ENCODE results near the gene APOF.

Gene APOF

DNA sequence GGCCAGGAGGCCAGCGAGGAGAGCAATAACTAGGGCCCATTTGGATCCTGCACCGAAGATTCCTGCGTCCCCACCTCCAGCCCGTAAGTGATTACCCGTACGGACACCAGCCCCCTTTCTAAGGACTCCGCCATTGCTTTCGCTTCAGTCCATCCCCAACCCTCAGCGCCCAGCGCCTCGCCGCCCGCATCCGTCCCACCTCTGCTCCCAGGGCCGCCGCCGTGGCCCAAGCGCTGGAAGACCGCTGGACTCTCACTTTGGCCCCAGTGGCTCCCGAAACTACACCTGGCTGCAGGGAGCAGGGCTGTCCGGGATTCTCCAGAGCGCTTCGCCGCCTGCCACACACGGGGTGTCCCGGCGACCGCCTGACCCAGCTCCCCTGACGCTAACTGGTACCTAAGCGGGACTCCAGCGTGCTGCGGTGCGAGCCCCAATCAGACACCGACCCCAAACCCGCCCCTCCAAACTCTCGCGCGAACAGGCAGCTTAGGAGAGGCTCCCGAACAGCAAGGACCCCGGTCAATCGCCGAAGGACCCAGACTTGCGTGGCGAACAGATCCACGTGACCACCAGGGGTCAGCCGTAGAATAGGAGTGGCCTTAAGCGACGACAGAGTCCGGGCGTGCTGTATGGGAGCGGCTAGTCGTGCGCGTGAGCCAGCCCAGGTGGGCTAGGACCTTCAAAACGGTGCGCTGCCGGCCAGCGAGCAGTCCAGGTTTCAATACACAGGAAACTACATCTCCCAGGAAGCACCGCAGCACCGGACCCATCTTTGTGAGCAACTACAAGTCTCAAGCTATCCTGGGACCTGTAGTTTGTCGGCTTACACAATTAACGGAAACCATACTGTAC is 46.8 kb downstream of the APOF start, which contains the start of gene CNPY2 (continued):
- TF ChIP-seq, protein P1, sequence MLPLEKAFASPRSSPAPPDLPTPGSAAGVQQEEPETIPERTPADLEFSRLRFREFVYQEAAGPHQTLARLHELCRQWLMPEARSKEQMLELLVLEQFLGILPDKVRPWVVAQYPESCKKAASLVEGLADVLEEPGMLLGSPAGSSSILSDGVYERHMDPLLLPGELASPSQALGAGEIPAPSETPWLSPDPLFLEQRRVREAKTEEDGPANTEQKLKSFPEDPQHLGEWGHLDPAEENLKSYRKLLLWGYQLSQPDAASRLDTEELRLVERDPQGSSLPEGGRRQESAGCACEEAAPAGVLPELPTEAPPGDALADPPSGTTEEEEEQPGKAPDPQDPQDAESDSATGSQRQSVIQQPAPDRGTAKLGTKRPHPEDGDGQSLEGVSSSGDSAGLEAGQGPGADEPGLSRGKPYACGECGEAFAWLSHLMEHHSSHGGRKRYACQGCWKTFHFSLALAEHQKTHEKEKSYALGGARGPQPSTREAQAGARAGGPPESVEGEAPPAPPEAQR (tag by site-specific recombination; IDR thresholded peaks at IDR 0.05): no peak; the same call in 1 of the 2 replicates
- TF ChIP-seq ZNF132 (tag by site-specific recombination; IDR thresholded peaks at IDR 0.05; ENCODE audit: borderline replicate concordance) (no peak), ZBTB48 (tag by site-specific recombination; IDR thresholded peaks at IDR 0.05) (peak; percentile 79), ZNF664 (tag by site-specific recombination; IDR thresholded peaks at IDR 0.05) (peak; percentile 49; the same call in 1 of the 2 replicates), ZNF394 (tag by site-specific recombination; IDR thresholded peaks at IDR 0.05; ENCODE audit: borderline replicate concordance) (peak; percentile 42; the same call in 1 of the 2 replicates), ZNF514 (tag by site-specific recombination; IDR thresholded peaks at IDR 0.05) (no peak), HOXA7 (CRISPR knock-in tag; IDR thresholded peaks at IDR 0.05; ENCODE audit: borderline replicate concordance) (no peak), ZNF121 (tag by site-specific recombination; IDR thresholded peaks at IDR 0.05) (no peak), PRDM1 (tag by site-specific recombination; IDR thresholded peaks at IDR 0.05) (no peak), GLIS2 (tag by site-specific recombination; IDR thresholded peaks at IDR 0.05) (peak; percentile 48), ZNF501 (tag by site-specific recombination; IDR thresholded peaks at IDR 0.05) (peak; percentile 84; the same call in 1 of the 2 replicates), ZNF561 (tag by site-specific recombination; IDR thresholded peaks at IDR 0.05; ENCODE audit: borderline replicate concordance) (no peak; the same call in 1 of the 2 replicates), ZBTB7A (tag by site-specific recombination; IDR thresholded peaks at IDR 0.05; ENCODE audit: low read depth) (0 out of 2 replicates have a peak, but pooled peaks have one; percentile 16), ZNF404 (tag by site-specific recombination; IDR thresholded peaks at IDR 0.05) (no peak), ZNF48 (tag by site-specific recombination; IDR thresholded peaks at IDR 0.05) (no peak), ZNF560 (tag by site-specific recombination; IDR thresholded peaks at IDR 0.05; ENCODE audit: borderline replicate concordance) (no peak), ZNF629 (tag by site-specific recombination; IDR thresholded peaks at IDR 0.05) (peak; percentile 40), MYNN (tag by site-specific recombination; IDR thresholded peaks at IDR 0.05; ENCODE audit: borderline replicate concordance) (no peak), SCRT1 (tag by site-specific recombination; IDR thresholded peaks at IDR 0.05; ENCODE audit: borderline replicate concordance) (no peak), ZNF311 (tag by site-specific recombination; IDR thresholded peaks at IDR 0.05; ENCODE audit: borderline replicate concordance) (no peak), ZNF776 (tag by site-specific recombination; IDR thresholded peaks at IDR 0.05; ENCODE audit: borderline replicate concordance) (no peak), ZNF366 (tag by site-specific recombination; conservative IDR thresholded peaks at IDR 0.05) (no peak)
- TF ChIP-seq, protein P2, sequence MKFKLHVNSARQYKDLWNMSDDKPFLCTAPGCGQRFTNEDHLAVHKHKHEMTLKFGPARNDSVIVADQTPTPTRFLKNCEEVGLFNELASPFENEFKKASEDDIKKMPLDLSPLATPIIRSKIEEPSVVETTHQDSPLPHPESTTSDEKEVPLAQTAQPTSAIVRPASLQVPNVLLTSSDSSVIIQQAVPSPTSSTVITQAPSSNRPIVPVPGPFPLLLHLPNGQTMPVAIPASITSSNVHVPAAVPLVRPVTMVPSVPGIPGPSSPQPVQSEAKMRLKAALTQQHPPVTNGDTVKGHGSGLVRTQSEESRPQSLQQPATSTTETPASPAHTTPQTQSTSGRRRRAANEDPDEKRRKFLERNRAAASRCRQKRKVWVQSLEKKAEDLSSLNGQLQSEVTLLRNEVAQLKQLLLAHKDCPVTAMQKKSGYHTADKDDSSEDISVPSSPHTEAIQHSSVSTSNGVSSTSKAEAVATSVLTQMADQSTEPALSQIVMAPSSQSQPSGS (tag by site-specific recombination; IDR thresholded peaks at IDR 0.05; ENCODE audit: low read depth): no peak
- TF ChIP-seq, protein P3, sequence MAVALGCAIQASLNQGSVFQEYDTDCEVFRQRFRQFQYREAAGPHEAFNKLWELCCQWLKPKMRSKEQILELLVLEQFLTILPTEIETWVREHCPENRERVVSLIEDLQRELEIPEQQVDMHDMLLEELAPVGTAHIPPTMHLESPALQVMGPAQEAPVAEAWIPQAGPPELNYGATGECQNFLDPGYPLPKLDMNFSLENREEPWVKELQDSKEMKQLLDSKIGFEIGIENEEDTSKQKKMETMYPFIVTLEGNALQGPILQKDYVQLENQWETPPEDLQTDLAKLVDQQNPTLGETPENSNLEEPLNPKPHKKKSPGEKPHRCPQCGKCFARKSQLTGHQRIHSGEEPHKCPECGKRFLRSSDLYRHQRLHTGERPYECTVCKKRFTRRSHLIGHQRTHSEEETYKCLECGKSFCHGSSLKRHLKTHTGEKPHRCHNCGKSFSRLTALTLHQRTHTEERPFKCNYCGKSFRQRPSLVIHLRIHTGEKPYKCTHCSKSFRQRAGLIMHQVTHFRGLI (tag by site-specific recombination; IDR thresholded peaks at IDR 0.05): no peak; the same call in 1 of the 2 replicates
- TF ChIP-seq, protein P4, sequence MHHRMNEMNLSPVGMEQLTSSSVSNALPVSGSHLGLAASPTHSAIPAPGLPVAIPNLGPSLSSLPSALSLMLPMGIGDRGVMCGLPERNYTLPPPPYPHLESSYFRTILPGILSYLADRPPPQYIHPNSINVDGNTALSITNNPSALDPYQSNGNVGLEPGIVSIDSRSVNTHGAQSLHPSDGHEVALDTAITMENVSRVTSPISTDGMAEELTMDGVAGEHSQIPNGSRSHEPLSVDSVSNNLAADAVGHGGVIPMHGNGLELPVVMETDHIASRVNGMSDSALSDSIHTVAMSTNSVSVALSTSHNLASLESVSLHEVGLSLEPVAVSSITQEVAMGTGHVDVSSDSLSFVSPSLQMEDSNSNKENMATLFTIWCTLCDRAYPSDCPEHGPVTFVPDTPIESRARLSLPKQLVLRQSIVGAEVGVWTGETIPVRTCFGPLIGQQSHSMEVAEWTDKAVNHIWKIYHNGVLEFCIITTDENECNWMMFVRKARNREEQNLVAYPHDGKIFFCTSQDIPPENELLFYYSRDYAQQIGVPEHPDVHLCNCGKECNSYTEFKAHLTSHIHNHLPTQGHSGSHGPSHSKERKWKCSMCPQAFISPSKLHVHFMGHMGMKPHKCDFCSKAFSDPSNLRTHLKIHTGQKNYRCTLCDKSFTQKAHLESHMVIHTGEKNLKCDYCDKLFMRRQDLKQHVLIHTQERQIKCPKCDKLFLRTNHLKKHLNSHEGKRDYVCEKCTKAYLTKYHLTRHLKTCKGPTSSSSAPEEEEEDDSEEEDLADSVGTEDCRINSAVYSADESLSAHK (tag by site-specific recombination; IDR thresholded peaks at IDR 0.05): peak; percentile 12; the same call in 1 of the 2 replicates
- TF ChIP-seq, protein P5, sequence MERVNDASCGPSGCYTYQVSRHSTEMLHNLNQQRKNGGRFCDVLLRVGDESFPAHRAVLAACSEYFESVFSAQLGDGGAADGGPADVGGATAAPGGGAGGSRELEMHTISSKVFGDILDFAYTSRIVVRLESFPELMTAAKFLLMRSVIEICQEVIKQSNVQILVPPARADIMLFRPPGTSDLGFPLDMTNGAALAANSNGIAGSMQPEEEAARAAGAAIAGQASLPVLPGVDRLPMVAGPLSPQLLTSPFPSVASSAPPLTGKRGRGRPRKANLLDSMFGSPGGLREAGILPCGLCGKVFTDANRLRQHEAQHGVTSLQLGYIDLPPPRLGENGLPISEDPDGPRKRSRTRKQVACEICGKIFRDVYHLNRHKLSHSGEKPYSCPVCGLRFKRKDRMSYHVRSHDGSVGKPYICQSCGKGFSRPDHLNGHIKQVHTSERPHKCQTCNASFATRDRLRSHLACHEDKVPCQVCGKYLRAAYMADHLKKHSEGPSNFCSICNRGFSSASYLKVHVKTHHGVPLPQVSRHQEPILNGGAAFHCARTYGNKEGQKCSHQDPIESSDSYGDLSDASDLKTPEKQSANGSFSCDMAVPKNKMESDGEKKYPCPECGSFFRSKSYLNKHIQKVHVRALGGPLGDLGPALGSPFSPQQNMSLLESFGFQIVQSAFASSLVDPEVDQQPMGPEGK (tag by site-specific recombination; IDR thresholded peaks at IDR 0.05): peak; percentile 41; the same call in 1 of the 2 replicates
